ENCODE results near the gene SETBP1.

SETBP1 gene

DNA sequence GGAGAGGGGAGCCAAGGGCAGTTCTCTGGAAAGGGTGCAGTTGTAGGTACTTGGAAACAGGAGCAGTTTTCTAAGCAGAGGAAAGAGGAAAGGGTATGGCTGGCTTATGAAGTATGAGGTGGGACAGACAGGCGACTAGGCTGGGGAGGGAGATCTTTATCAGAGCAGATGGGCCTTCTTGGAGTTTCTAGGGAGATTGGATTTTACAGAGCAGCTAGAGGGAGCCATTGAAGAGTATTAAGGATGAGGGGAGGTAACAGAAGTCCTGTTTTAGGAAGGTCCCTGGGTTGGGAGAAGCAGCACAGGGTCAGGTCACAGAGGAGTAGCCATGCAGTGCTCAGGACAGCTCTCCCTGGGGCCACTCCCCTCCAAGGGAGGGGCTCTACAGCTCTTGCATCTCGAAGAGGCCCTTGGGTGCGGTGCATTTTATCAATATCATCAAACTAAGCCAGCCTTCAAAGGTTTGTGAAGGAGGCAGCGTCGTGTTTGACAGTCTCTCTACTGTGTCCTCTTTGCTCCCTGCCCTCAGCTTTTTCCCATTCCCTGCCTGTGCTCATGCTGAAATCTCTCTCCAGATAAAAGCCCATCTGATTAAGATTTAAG, 154.3 kb downstream of the SETBP1 start:
- TF ChIP-seq, protein P1, sequence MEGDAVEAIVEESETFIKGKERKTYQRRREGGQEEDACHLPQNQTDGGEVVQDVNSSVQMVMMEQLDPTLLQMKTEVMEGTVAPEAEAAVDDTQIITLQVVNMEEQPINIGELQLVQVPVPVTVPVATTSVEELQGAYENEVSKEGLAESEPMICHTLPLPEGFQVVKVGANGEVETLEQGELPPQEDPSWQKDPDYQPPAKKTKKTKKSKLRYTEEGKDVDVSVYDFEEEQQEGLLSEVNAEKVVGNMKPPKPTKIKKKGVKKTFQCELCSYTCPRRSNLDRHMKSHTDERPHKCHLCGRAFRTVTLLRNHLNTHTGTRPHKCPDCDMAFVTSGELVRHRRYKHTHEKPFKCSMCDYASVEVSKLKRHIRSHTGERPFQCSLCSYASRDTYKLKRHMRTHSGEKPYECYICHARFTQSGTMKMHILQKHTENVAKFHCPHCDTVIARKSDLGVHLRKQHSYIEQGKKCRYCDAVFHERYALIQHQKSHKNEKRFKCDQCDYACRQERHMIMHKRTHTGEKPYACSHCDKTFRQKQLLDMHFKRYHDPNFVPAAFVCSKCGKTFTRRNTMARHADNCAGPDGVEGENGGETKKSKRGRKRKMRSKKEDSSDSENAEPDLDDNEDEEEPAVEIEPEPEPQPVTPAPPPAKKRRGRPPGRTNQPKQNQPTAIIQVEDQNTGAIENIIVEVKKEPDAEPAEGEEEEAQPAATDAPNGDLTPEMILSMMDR (IDR thresholded peaks at IDR 0.05; ENCODE audit: insufficient read depth, low read depth, low read length, missing control alignments), result no peak
- DNase-seq (ENCODE audit: low read depth), result no peak
- H3K4me3 ChIP-seq (ENCODE audit: low read depth, low read length), result no peak overlapping the region

DNA sequence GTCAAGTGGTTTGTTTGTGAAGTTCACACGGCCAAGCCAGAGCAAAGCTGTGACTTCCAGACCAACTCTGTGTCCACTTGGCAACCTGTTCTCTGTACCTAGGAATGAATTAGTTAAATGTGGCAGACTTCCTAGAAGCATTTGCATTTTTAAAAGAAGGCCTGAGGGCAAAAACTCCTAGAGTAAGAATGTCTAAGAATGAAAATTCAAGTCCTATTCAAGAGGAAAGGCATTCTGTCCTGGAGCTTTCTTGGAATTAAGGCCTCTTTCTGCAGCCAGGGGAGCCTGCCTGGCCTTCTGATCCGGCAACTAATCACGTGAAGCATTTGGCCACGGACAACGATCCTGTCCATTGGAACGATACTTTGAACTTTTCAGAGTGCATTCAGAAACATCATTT, 155.0 kb downstream of the SETBP1 start:
- DNase-seq (ENCODE audit: low read depth), result no peak
- H3K4me3 ChIP-seq (ENCODE audit: low read depth, low read length), result no peak overlapping the region
- TF ChIP-seq, protein P1 (IDR thresholded peaks at IDR 0.05; ENCODE audit: insufficient read depth, low read depth, low read length, missing control alignments), result no peak

GRCh38 chr18:44836263-44836662, 155.6 kb downstream of the SETBP1 start:
- no peak overlapping the region for H3K4me3 ChIP-seq (ENCODE audit: low read depth, low read length)
- no peak for DNase-seq (ENCODE audit: low read depth)
- TF ChIP-seq, protein P1 (IDR thresholded peaks at IDR 0.05; ENCODE audit: insufficient read depth, low read depth, low read length, missing control alignments), result no peak

DNA sequence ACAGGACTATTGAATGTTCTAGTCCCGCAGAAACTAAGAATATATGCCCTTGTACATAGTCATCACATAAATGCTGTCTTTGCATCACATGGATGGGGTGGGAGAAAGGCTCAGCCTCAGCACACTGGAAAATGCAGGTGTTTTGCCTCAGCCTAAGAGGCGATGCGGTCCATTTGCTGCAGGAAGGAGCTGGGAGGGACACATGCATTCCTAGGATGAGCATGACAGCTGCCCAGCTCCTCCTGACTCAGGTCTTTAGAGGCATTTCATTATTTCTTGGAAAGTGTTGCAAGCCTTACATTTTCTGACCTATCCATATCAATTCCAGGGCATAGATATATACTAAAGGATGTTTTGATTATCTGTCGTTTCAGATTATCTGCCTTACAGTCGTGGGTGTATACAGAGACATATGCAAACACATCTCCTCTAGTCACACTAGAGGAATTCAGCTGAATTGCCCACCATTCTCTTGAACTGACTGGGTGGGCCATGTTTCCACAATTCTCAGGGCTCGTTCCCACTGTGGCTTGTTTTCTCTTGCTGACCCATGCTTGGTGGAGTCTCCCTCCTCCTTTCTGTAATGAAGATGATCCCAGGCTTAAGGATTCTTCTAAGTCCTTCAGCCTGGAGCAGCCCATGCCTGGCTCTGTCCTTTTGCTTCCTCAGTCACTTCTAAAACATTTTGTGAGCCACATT, 156.9 kb downstream of the SETBP1 start:
- TF ChIP-seq, protein P1 (IDR thresholded peaks at IDR 0.05; ENCODE audit: insufficient read depth, low read depth, low read length, missing control alignments), result no peak
- no peak overlapping the region for H3K4me3 ChIP-seq (ENCODE audit: low read depth, low read length)
- no peak for DNase-seq (ENCODE audit: low read depth)

- no peak overlapping the region for H3K4me3 ChIP-seq (ENCODE audit: low read depth, low read length)
- TF ChIP-seq, protein P1 (IDR thresholded peaks at IDR 0.05; ENCODE audit: insufficient read depth, low read depth, low read length, missing control alignments), result no peak
- DNase-seq (ENCODE audit: low read depth), result peak; percentile 82
These were observed 158.4 kb downstream of the SETBP1 start for GRCh38 chr18:44838971-44839666.

DNA sequence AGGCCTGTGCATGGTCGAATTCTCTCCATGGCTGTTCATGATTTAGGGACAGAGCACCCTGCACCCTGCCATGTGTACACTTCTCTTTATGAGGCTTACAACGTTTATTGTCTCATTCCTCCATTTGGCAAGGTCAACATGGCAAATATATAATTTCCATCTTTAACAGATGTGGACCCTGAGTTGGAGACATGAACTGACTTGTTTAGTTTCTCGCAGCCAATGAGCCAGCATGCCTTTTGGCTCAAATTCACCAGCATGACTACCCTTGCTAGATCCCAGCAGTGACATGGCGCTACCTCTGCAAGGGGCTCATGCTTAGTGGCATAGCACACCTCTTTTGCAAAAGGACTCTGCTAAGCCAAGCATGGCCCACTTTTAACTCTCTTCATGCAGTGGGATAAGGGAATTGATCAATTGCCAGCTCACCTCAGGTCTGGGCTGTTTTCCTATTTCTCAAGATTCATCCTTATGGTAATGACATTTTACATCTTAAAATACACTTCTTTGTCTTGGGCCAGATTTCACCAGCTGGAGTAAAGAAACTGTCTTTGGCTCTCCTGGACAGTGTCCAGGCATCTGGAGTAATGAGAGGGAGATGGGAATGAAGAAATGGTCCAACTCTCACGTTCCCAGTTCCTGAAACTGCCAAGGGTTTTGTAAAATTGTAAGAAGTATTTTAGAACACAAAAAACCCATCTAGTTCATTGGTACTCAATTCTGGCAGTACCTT, 159.5 kb downstream of the SETBP1 start:
- no peak overlapping the region for H3K4me3 ChIP-seq (ENCODE audit: low read depth, low read length)
- TF ChIP-seq, protein P1 (IDR thresholded peaks at IDR 0.05; ENCODE audit: insufficient read depth, low read depth, low read length, missing control alignments), result no peak
- DNase-seq (ENCODE audit: low read depth), result no peak
